VCaP (cell line): Measurements from ENCODE around the gene TMED3.
"Not testable (repeated sequence)": the region's sequence is repeated elsewhere in the genome, so short reads cannot be mapped to it uniquely, and the experiment has no call there.

Experiments used
- H3K27ac ChIP-seq: fragments of 450-650 bp; 2 replicates; pipeline ENCODE4 v1.5.1; 2017
- CTCF ChIP-seq: fragments of 450-650 bp; conservative IDR thresholded peaks from 2 replicates; pipeline ENCODE4 v1.5.1; 2017; ENCODE audit warnings: mild to moderate bottlenecking, moderate library complexity

TMED3 gene

GRCh38 chr15:79308874-79309273 is 2.0 kb upstream of the TMED3 start:
- no peak for TF ChIP-seq CTCF
- no peak overlapping the region for H3K27ac ChIP-seq

- TF ChIP-seq CTCF, result no peak
- peak overlapping the region; percentile 97 for H3K27ac ChIP-seq
These were observed 314 bp upstream of the TMED3 start for GRCh38 chr15:79310612-79310984.

- peak overlapping the region; percentile 97 for H3K27ac ChIP-seq
- no peak for TF ChIP-seq CTCF
These were observed 1.1 kb downstream of the TMED3 start for GRCh38 chr15:79311901-79312553.

- TF ChIP-seq CTCF, result no peak
- peak overlapping the region; percentile 97 for H3K27ac ChIP-seq
These were observed 3.3 kb downstream of the TMED3 start for GRCh38 chr15:79314186-79314585.

- TF ChIP-seq CTCF, result no peak
- peak overlapping the region; percentile 97 for H3K27ac ChIP-seq
These were observed 3.9 kb downstream of the TMED3 start for GRCh38 chr15:79314811-79315210.

- TF ChIP-seq CTCF, result no peak
These were observed 4.9 kb downstream of the TMED3 start for GRCh38 chr15:79315623-79316328.

GRCh38 chr15:79316864-79317263 is 6.0 kb downstream of the TMED3 start:
- TF ChIP-seq CTCF, result no peak

More at GRCh38 chr15:79315623-79316328, 4.9 kb downstream of the TMED3 start:
- H3K27ac ChIP-seq, result peak overlapping the region; percentile 97

GRCh38 chr15:79319973-79320372 is 9.1 kb downstream of the TMED3 start:
- not testable (repeated sequence) for H3K27ac ChIP-seq

More at GRCh38 chr15:79316864-79317263, 6.0 kb downstream of the TMED3 start:
- H3K27ac ChIP-seq, result peak overlapping the region; percentile 97
